Mammary microvascular endothelial cell (primary cell): ENCODE measurements around the gene HTD2. TPM values are rescaled to one million over a fixed set of nuclear protein-coding genes. Genes with fewer than 3 reads are reported as not detected.

Source experiments
- total RNA-seq: library from RNA; depleted of rRNA; stranded (reverse); fragments of >200 nt; gene quantifications from 2 replicates; pipeline ENCODE4 v1.2.3, GENCODE V29; 2015

The HTD2 gene
- total RNA-seq, result 3.3 and 6.2 TPM in 2 replicates

DNA sequence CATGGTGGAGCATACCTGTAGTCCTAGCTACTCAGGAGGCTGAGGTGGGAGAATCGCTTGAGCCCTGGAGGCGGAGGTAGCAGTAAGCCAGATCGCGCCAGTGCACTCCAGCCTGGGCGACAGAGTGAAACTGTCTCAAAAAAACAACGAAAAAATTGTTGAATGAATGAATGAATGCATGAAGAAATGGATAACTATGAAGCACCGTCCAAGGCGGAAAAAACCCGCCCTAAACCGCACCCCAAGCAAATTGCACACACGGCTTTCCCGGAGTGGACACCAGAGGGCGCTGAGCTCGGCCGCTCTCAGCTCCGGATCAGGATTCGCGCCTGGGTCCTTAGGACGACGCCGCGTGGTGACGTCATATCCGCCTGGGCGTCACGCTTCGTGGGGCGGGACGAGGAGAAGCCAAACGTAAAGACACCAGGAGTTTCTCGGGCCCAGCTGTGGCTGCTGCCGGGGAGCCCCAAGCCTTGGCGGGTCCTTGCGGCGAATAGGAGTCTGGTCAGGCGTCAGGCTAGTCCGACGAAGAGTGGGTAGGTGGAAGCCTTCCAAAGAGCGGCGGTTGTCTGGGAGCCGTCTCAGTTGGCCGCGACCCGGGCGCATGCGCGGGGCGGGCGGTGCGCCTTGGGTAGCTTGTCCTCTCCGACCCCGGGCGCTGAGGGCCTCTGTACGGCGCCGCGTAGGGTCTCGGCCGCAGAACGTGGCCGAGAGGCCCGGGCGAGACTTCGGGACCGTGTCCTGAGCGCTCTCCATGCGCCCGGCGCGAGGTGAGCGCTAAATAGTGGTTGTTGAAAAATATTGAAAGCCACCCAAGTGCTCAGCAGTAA is at the start of gene HTD2, which contains the start of gene RPP14:
HTD2 (plus strand) TSS at position 639 of the 830 bp plus-strand sequence. CDS start 11,094 bp downstream, outside the sequence.
RPP14 (plus strand) TSS at position 364 of the 830 bp plus-strand sequence. CDS start 4,085 bp downstream, outside the sequence.

DNA sequence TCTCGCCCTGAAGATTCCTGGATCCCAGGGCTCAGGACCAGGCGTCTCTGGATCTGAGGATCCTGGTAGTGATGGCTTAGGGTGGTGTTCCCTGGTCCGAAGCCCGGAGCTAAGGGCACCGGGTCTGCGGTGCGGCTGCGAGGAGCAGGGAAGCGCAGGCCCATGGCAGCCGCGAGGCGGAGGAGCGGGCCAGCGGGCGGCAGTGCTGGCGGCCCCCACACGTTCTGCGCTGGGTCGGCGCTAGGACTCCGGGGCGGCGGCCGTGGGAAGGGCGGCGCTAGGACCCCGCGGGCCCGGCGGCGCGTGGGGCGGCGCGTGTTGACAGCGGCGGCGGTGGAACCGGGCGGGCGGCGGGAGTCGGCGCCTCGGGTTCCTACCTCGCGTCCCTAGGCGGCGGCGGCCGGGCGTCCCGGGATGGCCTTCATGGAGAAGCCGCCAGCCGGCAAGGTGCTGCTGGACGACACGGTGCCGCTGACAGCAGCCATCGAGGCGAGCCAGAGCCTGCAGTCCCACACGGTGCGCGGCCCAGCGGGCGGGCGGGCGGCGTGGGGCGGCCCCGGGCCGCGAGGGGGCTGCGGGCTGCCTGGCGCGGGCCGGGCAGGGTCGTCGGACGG is 26.4 kb downstream of the HTD2 start, which contains the start of gene PXK:
PXK (plus strand) TSS at position 318 of the 614 bp plus-strand sequence; CDS start at position 415, 97 bp downstream.

Other genes starting within 250 kb of the HTD2 start
- gene DNASE1L3, start 95.5 kb upstream of the HTD2 start, total RNA-seq, result 1.3 and 1.5 TPM in 2 replicates
- 8.7 and 9.8 TPM in 2 replicates for gene ABHD6, start 68.7 kb upstream of the HTD2 start, total RNA-seq
- gene RPP14, start 275 bp upstream of the HTD2 start, total RNA-seq, result 12.3 and 16.4 TPM in 2 replicates
- 13.5 and 14.6 TPM in 2 replicates for gene PXK, start 26.4 kb downstream of the HTD2 start, total RNA-seq
- 81.0 and 82.1 TPM in 2 replicates for gene PDHB, start 127.3 kb downstream of the HTD2 start, total RNA-seq
- 4.3 and 6.5 TPM in 2 replicates for gene KCTD6, start 185.6 kb downstream of the HTD2 start, total RNA-seq
- gene ACOX2, start 230.7 kb downstream of the HTD2 start, total RNA-seq, result not detected in 2 replicates